ENCODE results near the gene PTPRD. TPM values are rescaled to one million over a fixed set of nuclear protein-coding genes. Genes with fewer than 3 reads are reported as not detected.

The PTPRD gene
- total RNA-seq, 1 experiment from 2014 or later, result 70.1 TPM

GRCh38 chr9:9396518-9396917 lies 1216.3 kb downstream of the PTPRD start:
- Mint-ChIP-seq H3K36me3 (ENCODE audit: insufficient read depth, unreplicated experiment) (no peaks in the 10 kb centered on the region), H3K27me3 (ENCODE audit: insufficient read depth, unreplicated experiment) (no peaks in the 10 kb centered on the region), H3K4me1 (ENCODE audit: low read depth, unreplicated experiment) (no peaks in the 10 kb centered on the region), H3K27ac (ENCODE audit: unreplicated experiment) (no peak overlapping the region), H3K4me3 (ENCODE audit: unreplicated experiment) (no peak overlapping the region), H3K9me3 (ENCODE audit: unreplicated experiment) (no peaks in the 10 kb centered on the region)
- no peaks in the 10 kb centered on the region for H3K9me3 ChIP-seq
- ChIA-PET CTCF (no interaction called here), POLR2A (no interaction called here)
- intact Hi-C loops (cut with micrococcal nuclease; ENCODE audit: unreplicated experiment), result no loop called here
- no peak for DNase-seq
- no peak for TF ChIP-seq CTCF (IDR thresholded peaks at IDR 0.05; ENCODE audit: insufficient read depth in 1 of 2, low read depth in 1 of 2, low read length in 1 of 2, severe bottlenecking in 1 of 2, unreplicated experiment in 1 of 2)
- H3K4me3 ChIP-seq (ENCODE audit: low read depth, low read length), result no peak overlapping the region
- H3K27me3 ChIP-seq (replicated peaks; ENCODE audit: control insufficient read depth, insufficient read depth, low read length), result no peaks in the 10 kb centered on the region
- BruUV-seq (replicated peaks), result no TSS peak
- H3K36me3 ChIP-seq (ENCODE audit: control insufficient read depth, insufficient read depth, low read length), result no peaks in the 10 kb centered on the region
- H3K4me1 ChIP-seq, result no peaks in the 10 kb centered on the region

- CTCF ChIA-PET, result no interaction called here
- Histone ChIP-seq H3K4me1 (no peaks in the 10 kb centered on the region), H3K36me3 (ENCODE audit: control insufficient read depth, insufficient read depth, low read length) (no peaks in the 10 kb centered on the region), H3K27me3 (replicated peaks; ENCODE audit: control insufficient read depth, insufficient read depth, low read length) (no peaks in the 10 kb centered on the region), H3K4me3 (ENCODE audit: low read depth, low read length) (no peak overlapping the region), H3K9me3 (no peaks in the 10 kb centered on the region)
- Mint-ChIP-seq H3K27ac (ENCODE audit: unreplicated experiment) (no peak overlapping the region), H3K4me3 (ENCODE audit: unreplicated experiment) (no peak overlapping the region), H3K27me3 (ENCODE audit: insufficient read depth, unreplicated experiment) (no peaks in the 10 kb centered on the region), H3K4me1 (ENCODE audit: low read depth, unreplicated experiment) (no peaks in the 10 kb centered on the region), H3K36me3 (ENCODE audit: insufficient read depth, unreplicated experiment) (no peaks in the 10 kb centered on the region), H3K9me3 (ENCODE audit: unreplicated experiment) (no peaks in the 10 kb centered on the region)
- TF ChIP-seq CTCF (IDR thresholded peaks at IDR 0.05; ENCODE audit: insufficient read depth in 1 of 2, low read depth in 1 of 2, low read length in 1 of 2, severe bottlenecking in 1 of 2, unreplicated experiment in 1 of 2), result no peak
- no peak for DNase-seq
- BruUV-seq (replicated peaks), result no TSS peak
- intact Hi-C loops (cut with micrococcal nuclease; ENCODE audit: unreplicated experiment), result no loop called here
- POLR2A ChIA-PET, result no interaction called here
These were observed 1217.3 kb downstream of the PTPRD start for GRCh38 chr9:9395539-9395938.

GRCh38 chr9:9392755-9393154 lies 1220.0 kb downstream of the PTPRD start:
- no peak for TF ChIP-seq CTCF (IDR thresholded peaks at IDR 0.05; ENCODE audit: insufficient read depth in 1 of 2, low read depth in 1 of 2, low read length in 1 of 2, severe bottlenecking in 1 of 2, unreplicated experiment in 1 of 2)
- H3K4me1 Mint-ChIP-seq (ENCODE audit: low read depth, unreplicated experiment), result no peaks in the 10 kb centered on the region

More at GRCh38 chr9:9392755-9393154, 1220.0 kb downstream of the PTPRD start:
- no peak for DNase-seq
- POLR2A ChIA-PET, result no interaction called here
- no peaks in the 10 kb centered on the region for H3K36me3 ChIP-seq (ENCODE audit: control insufficient read depth, insufficient read depth, low read length)
- H3K27me3 ChIP-seq (replicated peaks; ENCODE audit: control insufficient read depth, insufficient read depth, low read length), result no peaks in the 10 kb centered on the region
- intact Hi-C loops (cut with micrococcal nuclease; ENCODE audit: unreplicated experiment), result no loop called here
- H3K27ac Mint-ChIP-seq (ENCODE audit: unreplicated experiment), result no peak overlapping the region
- no peaks in the 10 kb centered on the region for H3K9me3 ChIP-seq
- CTCF ChIA-PET, result no interaction called here
- no peaks in the 10 kb centered on the region for H3K9me3 Mint-ChIP-seq (ENCODE audit: unreplicated experiment)
- H3K4me3 Mint-ChIP-seq (ENCODE audit: unreplicated experiment), result no peak overlapping the region
- H3K4me1 ChIP-seq, result no peaks in the 10 kb centered on the region
- no peaks in the 10 kb centered on the region for H3K36me3 Mint-ChIP-seq (ENCODE audit: insufficient read depth, unreplicated experiment)
- no peak overlapping the region for H3K4me3 ChIP-seq (ENCODE audit: low read depth, low read length)
- no TSS peak for BruUV-seq (replicated peaks)
- no peaks in the 10 kb centered on the region for H3K27me3 Mint-ChIP-seq (ENCODE audit: insufficient read depth, unreplicated experiment)
